Neural cell (in vitro differentiated cells): ENCODE measurements around the gene TMEM164. TPM values are rescaled to one million over a fixed set of nuclear protein-coding genes. Genes with fewer than 3 reads are reported as not detected.

Source experiments
- H2AFZ ChIP-seq: fragments of 200-600, 300-800 bp; sonication (generic), shearing (Covaris generic); 2 replicates; pipeline ENCODE4 v1.6.0; 2014; ENCODE audit warnings: low read depth, mild to moderate bottlenecking, antibody characterized with exemption, low read length, moderate library complexity
- H3F3A ChIP-seq: fragments of 200-600 bp; shearing (Covaris generic); 2 replicates; pipeline ENCODE4 v1.6.1; 2016; ENCODE audit warnings: mild to moderate bottlenecking, moderate library complexity, mixed read lengths, antibody characterized with exemption, low read length; ENCODE audit not compliant: insufficient read depth, poor library complexity, severe bottlenecking
- H3K27ac ChIP-seq: fragments of 200-600, 300-800 bp; sonication (generic), shearing (Covaris generic); 2 replicates; pipeline ENCODE4 v1.5.1; 2014; ENCODE audit warnings: mild to moderate bottlenecking, low read length, moderate library complexity
- H3K27me3 ChIP-seq: fragments of 300-800, 200-600 bp; sonication (generic), shearing (Covaris generic); 2 replicates; pipeline ENCODE4 v1.6.0; 2014; ENCODE audit warnings: mild to moderate bottlenecking, low read depth, low read length, moderate library complexity; ENCODE audit not compliant: insufficient read depth
- H3K36me3 ChIP-seq: fragments of 300-800, 200-600 bp; sonication (generic), shearing (Covaris generic); 2 replicates; pipeline ENCODE4 v1.5.1; 2014; ENCODE audit warnings: mild to moderate bottlenecking, antibody characterized with exemption, low read length, moderate library complexity; ENCODE audit not compliant: insufficient read depth
- H3K4me2 ChIP-seq: fragments of 300-800, 200-600 bp; sonication (generic), shearing (Covaris generic); 2 replicates; pipeline ENCODE4 v1.6.0; 2014; ENCODE audit warnings: mild to moderate bottlenecking, low read length
- H3K4me3 ChIP-seq: fragments of 300-800, 200-600 bp; sonication (generic), shearing (Covaris generic); 2 replicates; pipeline ENCODE4 v1.5.1; 2014; ENCODE audit warnings: mild to moderate bottlenecking, low read length, moderate library complexity
- H3K79me2 ChIP-seq: fragments of 200-600 bp; shearing (Covaris generic); replicated peaks from 2 replicates; pipeline ENCODE4 v1.6.0; 2014; ENCODE audit warnings: mild to moderate bottlenecking, low read length, moderate library complexity; ENCODE audit not compliant: insufficient read depth
- H3K9ac ChIP-seq: fragments of 300-800, 200-600 bp; sonication (generic), shearing (Covaris generic); 2 replicates; pipeline ENCODE4 v1.6.1; 2016; ENCODE audit warnings: mild to moderate bottlenecking, low read length, mixed read lengths
- H3K9me2 ChIP-seq: fragments of 200-600 bp; shearing (Covaris generic); 2 replicates; pipeline ENCODE4 v1.6.1; 2016; ENCODE audit warnings: mild to moderate bottlenecking, low read length, mixed read lengths; ENCODE audit not compliant: insufficient read depth
- H3K9me3 ChIP-seq: fragments of 200-600, 300-800 bp; sonication (generic), shearing (Covaris generic); 2 replicates; pipeline ENCODE4 v1.6.1; 2016; ENCODE audit warnings: mild to moderate bottlenecking, mixed run types, low read length, moderate library complexity, mixed read lengths
- H4K20me1 ChIP-seq: fragments of 200-600 bp; shearing (Covaris generic); 2 replicates; pipeline ENCODE4 v1.6.1; 2016; ENCODE audit warnings: mild to moderate bottlenecking, mixed run types; ENCODE audit not compliant: insufficient read depth
- EP300 ChIP-seq: fragments of 450-650 bp; conservative IDR thresholded peaks from 2 replicates; pipeline ENCODE4 v1.6.1; 2014; ENCODE audit warnings: antibody characterized with exemption, mild to moderate bottlenecking, moderate library complexity; ENCODE audit not compliant: poor library complexity, severe bottlenecking
- EZH2 ChIP-seq: fragments of 200-600, 300-800 bp; shearing (Covaris generic), sonication (generic); IDR thresholded peaks from 2 replicates; pipeline ENCODE4 v1.6.1; 2014; ENCODE audit warnings: antibody characterized with exemption, low read length, borderline replicate concordance, mild to moderate bottlenecking; ENCODE audit not compliant: insufficient read depth, poor library complexity, severe bottlenecking
- MXI1 ChIP-seq: fragments of 450-650 bp; conservative IDR thresholded peaks from 2 replicates; pipeline ENCODE4 v1.6.1; 2014; ENCODE audit warnings: antibody characterized with exemption, mild to moderate bottlenecking; ENCODE audit not compliant: poor library complexity, severe bottlenecking
- POLR2AphosphoS5 ChIP-seq: IDR thresholded peaks from 2 replicates; pipeline ENCODE4 v1.6.1; 2012
- RAD21 ChIP-seq: fragments of 450-650 bp; conservative IDR thresholded peaks from 2 replicates; pipeline ENCODE4 v1.6.1; 2014; ENCODE audit warnings: antibody characterized with exemption, mild to moderate bottlenecking, moderate library complexity
- SMC3 ChIP-seq: fragments of 450-650 bp; conservative IDR thresholded peaks from 2 replicates; pipeline ENCODE4 v1.6.1; 2014; ENCODE audit warnings: antibody characterized with exemption, mild to moderate bottlenecking, moderate library complexity; ENCODE audit not compliant: poor library complexity
- TAF1 ChIP-seq: IDR thresholded peaks from 2 replicates; pipeline ENCODE4 v1.6.1; 2012; ENCODE audit warnings: low read depth
- polyA plus RNA-seq: library from polyadenylated mRNA; depleted of rRNA; stranded (reverse); fragments of >200 nt; gene quantifications from 2 replicates; pipeline ENCODE4 v1.2.3, GENCODE V29; 2014
- TF ChIP-seq, protein P1 (sequence below): fragments of 450-650 bp; IDR thresholded peaks from 2 replicates; pipeline ENCODE4 v1.5.1; 2014; ENCODE audit warnings: antibody characterized with exemption, mild to moderate bottlenecking, moderate library complexity; ENCODE audit not compliant: poor library complexity, severe bottlenecking
- TF ChIP-seq, protein P2 (sequence below): IDR thresholded peaks from 2 replicates; pipeline ENCODE4 v1.6.1; 2012; ENCODE audit warnings: borderline replicate concordance

Gene TMEM164
- polyA plus RNA-seq, 1 donor from 2014 or later: 52.8 TPM

DNA sequence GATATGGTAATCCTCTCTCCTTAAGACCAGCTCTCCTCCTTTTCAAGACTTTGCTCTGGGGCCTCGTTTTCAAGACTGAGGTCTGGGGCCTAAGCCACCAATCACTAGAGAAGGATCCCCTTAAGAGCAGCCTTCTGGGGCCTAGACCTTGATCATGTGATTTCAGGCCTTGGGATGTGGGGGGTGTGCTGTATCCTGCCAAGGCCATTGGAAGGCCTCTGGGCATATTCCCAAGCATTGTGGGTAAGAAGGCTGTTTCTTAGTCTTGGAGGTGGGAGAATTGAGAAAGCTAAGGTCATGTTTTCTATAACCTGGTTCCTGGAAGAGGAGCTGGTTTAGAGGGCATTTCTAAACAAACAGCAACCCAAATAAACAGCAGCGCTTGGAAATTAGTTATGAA lies 12.1 kb downstream of the TMEM164 start:
- no peaks in the 10 kb centered on the region for H3K36me3 ChIP-seq
- no peaks in the 10 kb centered on the region for H3K79me2 ChIP-seq
- TF ChIP-seq EP300: no peak
- no peak for TF ChIP-seq SMC3
- no peaks in the 10 kb centered on the region for H3K9me2 ChIP-seq
- H3K4me3 ChIP-seq: no peak overlapping the region
- no peak overlapping the region for H3K9ac ChIP-seq
- no peaks in the 10 kb centered on the region for H3K9me3 ChIP-seq
- H3K27me3 ChIP-seq: no peaks in the 10 kb centered on the region
- no peak overlapping the region for H2AFZ ChIP-seq
- H3F3A ChIP-seq: no peaks in the 10 kb centered on the region
- H3K27ac ChIP-seq: no peak overlapping the region
- H4K20me1 ChIP-seq: no peaks in the 10 kb centered on the region
- H3K4me2 ChIP-seq: no peak overlapping the region

DNA sequence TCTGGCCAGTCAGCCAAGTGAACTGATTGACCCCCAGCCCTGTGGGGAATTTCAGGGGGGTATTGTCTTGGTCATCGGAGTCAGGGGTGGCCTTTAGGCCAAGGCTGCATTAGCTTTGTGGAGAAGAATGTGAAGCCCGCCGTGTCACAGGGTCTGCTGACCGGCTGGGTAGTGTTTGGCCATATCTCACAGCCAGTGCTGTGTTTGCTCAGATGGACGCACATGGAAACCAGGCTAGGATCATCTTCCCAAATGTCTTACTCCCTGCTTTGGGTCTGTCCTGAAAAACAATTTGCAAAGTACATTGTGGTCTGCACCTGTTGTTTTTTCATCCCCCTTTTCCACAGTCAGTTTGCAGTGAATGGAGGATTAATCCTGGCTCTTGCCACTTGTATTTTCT lies 13.0 kb downstream of the TMEM164 start:
- Histone ChIP-seq H3K27me3 (no peaks in the 10 kb centered on the region), H3K9me2 (no peaks in the 10 kb centered on the region), H2AFZ (no peak overlapping the region), H4K20me1 (no peaks in the 10 kb centered on the region), H3F3A (no peaks in the 10 kb centered on the region), H3K9me3 (no peaks in the 10 kb centered on the region), H3K79me2 (no peaks in the 10 kb centered on the region), H3K4me2 (no peak overlapping the region), H3K27ac (no peak overlapping the region), H3K9ac (no peak overlapping the region), H3K36me3 (no peaks in the 10 kb centered on the region), H3K4me3 (no peak overlapping the region)
- TF ChIP-seq POLR2AphosphoS5: no peak
- TF ChIP-seq EP300: no peak
- TF ChIP-seq TAF1: no peak
- TF ChIP-seq, protein P1, sequence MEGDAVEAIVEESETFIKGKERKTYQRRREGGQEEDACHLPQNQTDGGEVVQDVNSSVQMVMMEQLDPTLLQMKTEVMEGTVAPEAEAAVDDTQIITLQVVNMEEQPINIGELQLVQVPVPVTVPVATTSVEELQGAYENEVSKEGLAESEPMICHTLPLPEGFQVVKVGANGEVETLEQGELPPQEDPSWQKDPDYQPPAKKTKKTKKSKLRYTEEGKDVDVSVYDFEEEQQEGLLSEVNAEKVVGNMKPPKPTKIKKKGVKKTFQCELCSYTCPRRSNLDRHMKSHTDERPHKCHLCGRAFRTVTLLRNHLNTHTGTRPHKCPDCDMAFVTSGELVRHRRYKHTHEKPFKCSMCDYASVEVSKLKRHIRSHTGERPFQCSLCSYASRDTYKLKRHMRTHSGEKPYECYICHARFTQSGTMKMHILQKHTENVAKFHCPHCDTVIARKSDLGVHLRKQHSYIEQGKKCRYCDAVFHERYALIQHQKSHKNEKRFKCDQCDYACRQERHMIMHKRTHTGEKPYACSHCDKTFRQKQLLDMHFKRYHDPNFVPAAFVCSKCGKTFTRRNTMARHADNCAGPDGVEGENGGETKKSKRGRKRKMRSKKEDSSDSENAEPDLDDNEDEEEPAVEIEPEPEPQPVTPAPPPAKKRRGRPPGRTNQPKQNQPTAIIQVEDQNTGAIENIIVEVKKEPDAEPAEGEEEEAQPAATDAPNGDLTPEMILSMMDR: no peak
- TF ChIP-seq RAD21: no peak
- TF ChIP-seq, protein P2, sequence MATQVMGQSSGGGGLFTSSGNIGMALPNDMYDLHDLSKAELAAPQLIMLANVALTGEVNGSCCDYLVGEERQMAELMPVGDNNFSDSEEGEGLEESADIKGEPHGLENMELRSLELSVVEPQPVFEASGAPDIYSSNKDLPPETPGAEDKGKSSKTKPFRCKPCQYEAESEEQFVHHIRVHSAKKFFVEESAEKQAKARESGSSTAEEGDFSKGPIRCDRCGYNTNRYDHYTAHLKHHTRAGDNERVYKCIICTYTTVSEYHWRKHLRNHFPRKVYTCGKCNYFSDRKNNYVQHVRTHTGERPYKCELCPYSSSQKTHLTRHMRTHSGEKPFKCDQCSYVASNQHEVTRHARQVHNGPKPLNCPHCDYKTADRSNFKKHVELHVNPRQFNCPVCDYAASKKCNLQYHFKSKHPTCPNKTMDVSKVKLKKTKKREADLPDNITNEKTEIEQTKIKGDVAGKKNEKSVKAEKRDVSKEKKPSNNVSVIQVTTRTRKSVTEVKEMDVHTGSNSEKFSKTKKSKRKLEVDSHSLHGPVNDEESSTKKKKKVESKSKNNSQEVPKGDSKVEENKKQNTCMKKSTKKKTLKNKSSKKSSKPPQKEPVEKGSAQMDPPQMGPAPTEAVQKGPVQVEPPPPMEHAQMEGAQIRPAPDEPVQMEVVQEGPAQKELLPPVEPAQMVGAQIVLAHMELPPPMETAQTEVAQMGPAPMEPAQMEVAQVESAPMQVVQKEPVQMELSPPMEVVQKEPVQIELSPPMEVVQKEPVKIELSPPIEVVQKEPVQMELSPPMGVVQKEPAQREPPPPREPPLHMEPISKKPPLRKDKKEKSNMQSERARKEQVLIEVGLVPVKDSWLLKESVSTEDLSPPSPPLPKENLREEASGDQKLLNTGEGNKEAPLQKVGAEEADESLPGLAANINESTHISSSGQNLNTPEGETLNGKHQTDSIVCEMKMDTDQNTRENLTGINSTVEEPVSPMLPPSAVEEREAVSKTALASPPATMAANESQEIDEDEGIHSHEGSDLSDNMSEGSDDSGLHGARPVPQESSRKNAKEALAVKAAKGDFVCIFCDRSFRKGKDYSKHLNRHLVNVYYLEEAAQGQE: no peak
- TF ChIP-seq EZH2: no peak
- TF ChIP-seq SMC3: no peak
- TF ChIP-seq MXI1: no peak

DNA sequence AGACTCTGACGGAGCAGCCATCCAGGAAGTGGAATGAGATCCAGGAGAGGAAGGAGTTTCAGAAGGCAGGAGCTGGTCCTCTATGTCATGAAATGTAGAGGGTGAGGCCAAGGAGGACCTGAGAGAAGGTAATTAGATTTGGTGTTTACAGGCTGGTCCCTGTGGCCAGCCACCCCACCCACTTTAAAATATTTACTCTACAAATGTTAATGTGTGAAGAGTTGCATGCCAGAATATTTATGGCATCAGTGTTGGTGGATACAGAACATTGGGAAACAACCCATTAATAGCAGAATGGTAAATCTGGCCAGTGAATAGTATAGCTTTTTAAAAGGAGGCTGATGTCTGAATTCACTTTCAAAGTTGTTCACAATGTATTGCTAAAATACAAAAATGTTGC lies 17.6 kb downstream of the TMEM164 start:
- Histone ChIP-seq H3K9me2 (no peaks in the 10 kb centered on the region), H3K36me3 (no peaks in the 10 kb centered on the region), H3K9me3 (no peaks in the 10 kb centered on the region), H3K4me2 (no peak overlapping the region), H3K79me2 (no peaks in the 10 kb centered on the region), H3K4me3 (no peak overlapping the region), H2AFZ (no peak overlapping the region), H3K9ac (no peak overlapping the region), H3K27me3 (no peaks in the 10 kb centered on the region), H3F3A (no peaks in the 10 kb centered on the region), H3K27ac (no peak overlapping the region), H4K20me1 (no peaks in the 10 kb centered on the region)
- TF ChIP-seq POLR2AphosphoS5 (no peak), RAD21 (no peak), EP300 (no peak)
